Endodermal cell (in vitro differentiated cells): ENCODE results near the gene PCCA. TPM values are rescaled to one million over a fixed set of nuclear protein-coding genes. Genes with fewer than 3 reads are reported as not detected.

ENCODE experiments used
- DNase-seq: peaks from one replicate; pipeline ENCODE4 v3.0.0-alpha.2; 2017
- H3K27ac ChIP-seq: 2 replicates; pipeline ENCODE4 v1.5.1; 2013; ENCODE audit warnings: mild to moderate bottlenecking, low read depth, low read length, moderate library complexity
- H3K27me3 ChIP-seq: 2 replicates; pipeline ENCODE4 v1.6.1; 2013; ENCODE audit warnings: mild to moderate bottlenecking, low read length, moderate library complexity; ENCODE audit not compliant: insufficient read depth, control insufficient read depth, poor library complexity, severe bottlenecking
- H3K36me3 ChIP-seq: 2 replicates; pipeline ENCODE4 v1.7.0; 2013; ENCODE audit warnings: mild to moderate bottlenecking, low read length, moderate library complexity; ENCODE audit not compliant: control insufficient read depth, insufficient read depth
- H3K4me1 ChIP-seq: one replicate; pipeline ENCODE4 v1.7.0; 2013; ENCODE audit warnings: low read length; ENCODE audit not compliant: control insufficient read depth, insufficient read depth
- H3K4me3 ChIP-seq: 2 replicates; pipeline ENCODE4 v1.5.1; 2013; ENCODE audit warnings: mild to moderate bottlenecking, low read length, moderate library complexity
- H3K9ac ChIP-seq: 2 replicates; pipeline ENCODE4 v1.6.1; 2013; ENCODE audit warnings: mild to moderate bottlenecking, low read length, moderate library complexity; ENCODE audit not compliant: poor library complexity, severe bottlenecking; ENCODE audit errors: extremely low read depth
- H3K9me3 ChIP-seq: 2 replicates; pipeline ENCODE4 v1.6.1; 2013; ENCODE audit warnings: mild to moderate bottlenecking, low read length, moderate library complexity; ENCODE audit not compliant: control insufficient read depth
- H3K27ac Mint-ChIP-seq: 2 replicates; pipeline ENCODE4 v1.8.0; 2020; ENCODE audit warnings: mixed read lengths
- H3K27me3 Mint-ChIP-seq: 2 replicates; pipeline ENCODE4 v1.8.0; 2021; ENCODE audit warnings: mild to moderate bottlenecking, mixed read lengths; ENCODE audit not compliant: insufficient read depth
- H3K36me3 Mint-ChIP-seq: 2 replicates; pipeline ENCODE4 v1.8.0; 2020; ENCODE audit warnings: low read depth, mixed read lengths
- H3K4me1 Mint-ChIP-seq: 2 replicates; pipeline ENCODE4 v1.8.0; 2020; ENCODE audit warnings: mixed read lengths
- H3K4me3 Mint-ChIP-seq: 2 replicates; pipeline ENCODE4 v1.8.0; 2020; ENCODE audit warnings: mild to moderate bottlenecking, moderate library complexity, mixed read lengths
- H3K9me3 Mint-ChIP-seq: 2 replicates; pipeline ENCODE4 v1.8.0; 2020; ENCODE audit warnings: mild to moderate bottlenecking, mixed read lengths
- CTCF ChIP-seq: fragments of 200-600 bp; sonication (generic); conservative IDR thresholded peaks from 2 replicates; pipeline ENCODE4 v1.5.0; 2021; ENCODE audit warnings: antibody characterized with exemption, mild to moderate bottlenecking
- WGBS, 2 experiments: methylation state at CpG; one replicate each; pipeline versions ENCODE4 v1.1.5 to v1.1.7; 2013; ENCODE audit warnings: missing lambda C conversion rate in 2 of 2, mixed read lengths in 1 of 2; ENCODE audit not compliant: insufficient coverage in 1 of 2, insufficient read length in 1 of 2; 5-methylcytosine and 5-hydroxymethylcytosine counted together
- total RNA-seq, 2 donors: library from RNA; stranded (reverse); fragmentation: NEBNext Ultra II Directional in 1 of 2; extraction: Animal tissue kit (Norgen Biotek cat#: 25700) in 1 of 2; gene quantifications; 2 replicates in 1 of 2; 3 replicates in 1 of 2; pipeline ENCODE4 v1.2.1, GENCODE V29; 2021

PCCA gene
- total RNA-seq, 2 donors from 2014 or later: 60.2 to 67.2 TPM

GRCh38 chr13:100128373-100128772, 39.5 kb downstream of the PCCA start:
- Mint-ChIP-seq H3K27me3 (no peaks in the 10 kb centered on the region), H3K4me3 (no peak overlapping the region), H3K27ac (no peak overlapping the region), H3K4me1 (peaks cover 46% of the 10 kb centered on the region), H3K36me3 (peaks cover 13% of the 10 kb centered on the region), H3K9me3 (no peaks in the 10 kb centered on the region)
- H3K4me1 ChIP-seq: no peaks in the 10 kb centered on the region
- 99% methylated on average over 3 of the region's 3 CpGs; no CpG with 5 or more reads in 1 of the 2 experiments for WGBS, 2 experiments
- H3K4me3 ChIP-seq: no peak overlapping the region
- TF ChIP-seq CTCF: no peak
- H3K27me3 ChIP-seq: no peaks in the 10 kb centered on the region
- no peaks in the 10 kb centered on the region for H3K9me3 ChIP-seq
- H3K27ac ChIP-seq: no peak overlapping the region
- H3K36me3 ChIP-seq: peaks cover 18% of the 10 kb centered on the region
- no peak for DNase-seq
- no peak overlapping the region for H3K9ac ChIP-seq

DNA sequence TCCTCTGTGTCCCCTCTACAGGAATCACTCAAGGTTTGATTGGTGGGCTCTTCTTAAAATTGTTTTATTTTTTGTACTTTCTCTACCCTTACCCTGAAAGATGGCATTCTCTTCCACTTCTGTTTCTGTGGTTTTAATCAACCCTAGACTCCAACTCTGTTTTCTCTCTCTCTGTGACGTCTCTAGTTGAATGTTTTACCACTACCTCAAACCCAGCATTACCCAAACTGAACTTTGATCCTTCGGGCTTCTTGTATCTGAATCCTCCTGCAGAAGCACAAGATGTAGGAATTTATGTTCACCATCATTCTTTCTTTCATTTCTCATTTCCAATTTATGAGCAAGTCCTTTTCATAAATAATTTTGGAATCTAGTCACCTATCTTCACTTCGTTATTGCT, 39.9 kb downstream of the PCCA start:
- no peak for DNase-seq

GRCh38 chr13:100129605-100130004, 40.7 kb downstream of the PCCA start:
- peak; percentile 62 for DNase-seq
- TF ChIP-seq CTCF: no peak
- H3K9me3 Mint-ChIP-seq: no peaks in the 10 kb centered on the region
- no peaks in the 10 kb centered on the region for H3K27me3 Mint-ChIP-seq
- peaks cover 17% of the 10 kb centered on the region for H3K36me3 Mint-ChIP-seq
- H3K4me1 Mint-ChIP-seq: peaks cover 44% of the 10 kb centered on the region
- H3K27me3 ChIP-seq: no peaks in the 10 kb centered on the region
- H3K4me1 ChIP-seq: no peaks in the 10 kb centered on the region
- H3K9ac ChIP-seq: no peak overlapping the region
- 63% methylated on average over 2 of the region's 2 CpGs; no CpG with 5 or more reads in 1 of the 2 experiments for WGBS, 2 experiments
- H3K9me3 ChIP-seq: no peaks in the 10 kb centered on the region
- H3K4me3 ChIP-seq: no peak overlapping the region
- H3K4me3 Mint-ChIP-seq: no peak overlapping the region
- peak overlapping the region; percentile 69 for H3K27ac Mint-ChIP-seq
- H3K36me3 ChIP-seq: peaks cover 19% of the 10 kb centered on the region
- H3K27ac ChIP-seq: no peak overlapping the region

More for the DNA sequence above, 39.9 kb downstream of the PCCA start:
- no peak for TF ChIP-seq CTCF
- Mint-ChIP-seq H3K4me3 (no peak overlapping the region), H3K27ac (no peak overlapping the region), H3K27me3 (no peaks in the 10 kb centered on the region), H3K9me3 (no peaks in the 10 kb centered on the region), H3K4me1 (peaks cover 46% of the 10 kb centered on the region), H3K36me3 (peaks cover 12% of the 10 kb centered on the region)
- Histone ChIP-seq H3K27me3 (no peaks in the 10 kb centered on the region), H3K9ac (no peak overlapping the region), H3K9me3 (no peaks in the 10 kb centered on the region), H3K4me1 (no peaks in the 10 kb centered on the region), H3K4me3 (no peak overlapping the region), H3K27ac (no peak overlapping the region), H3K36me3 (peaks cover 20% of the 10 kb centered on the region)
- WGBS, 2 experiments: 94 to 95% methylated on average over 2 to 3 of the region's 3 CpGs
